Activated CD4-positive, alpha-beta T cell treated with anti-CD3 and anti-CD28 coated beads, Interleukin-2, amount 50 U/mL, for 1 hour (primary cell): Measurements from ENCODE around the gene KCNQ1.

Experiments used
- DNase-seq: peaks from one replicate; pipeline ENCODE4 v3.0.0-alpha.2; 2020

The KCNQ1 gene

DNA sequence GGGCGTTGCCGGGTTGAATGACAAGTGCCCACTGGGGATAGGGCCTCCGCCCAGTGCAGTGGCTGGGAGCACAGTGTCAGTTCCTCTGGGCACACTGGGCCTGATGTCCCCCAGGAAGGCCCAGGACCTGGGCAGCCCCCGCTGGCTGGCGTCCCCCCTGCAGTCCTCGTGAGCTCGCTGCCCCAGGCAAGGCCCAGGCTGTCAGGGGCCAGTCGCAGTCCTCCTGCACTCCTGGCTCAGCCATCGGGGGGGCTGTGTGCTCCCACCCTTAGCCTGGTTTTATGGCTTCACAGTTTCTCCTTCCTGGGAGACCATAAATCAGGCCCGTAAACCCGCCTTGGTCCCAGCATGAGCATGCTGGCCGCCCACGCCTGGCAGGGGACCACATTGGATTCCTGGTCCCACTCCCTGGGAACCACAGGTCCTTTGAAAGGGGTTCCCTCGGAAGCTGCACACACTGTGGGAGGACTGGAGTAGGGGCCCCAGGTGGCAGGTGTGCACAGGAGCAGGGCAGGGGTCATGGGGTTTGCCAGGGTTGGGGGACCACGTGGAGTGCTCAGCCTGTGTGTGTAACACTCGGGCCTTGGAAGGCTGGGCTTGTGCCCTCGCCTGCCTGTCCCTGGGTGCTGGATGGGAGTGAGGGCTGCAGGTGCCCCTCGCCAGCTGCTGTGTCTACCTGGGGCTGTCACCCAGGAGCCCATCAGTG is 141.4 kb downstream of the KCNQ1 start:
- no peak for DNase-seq

DNA sequence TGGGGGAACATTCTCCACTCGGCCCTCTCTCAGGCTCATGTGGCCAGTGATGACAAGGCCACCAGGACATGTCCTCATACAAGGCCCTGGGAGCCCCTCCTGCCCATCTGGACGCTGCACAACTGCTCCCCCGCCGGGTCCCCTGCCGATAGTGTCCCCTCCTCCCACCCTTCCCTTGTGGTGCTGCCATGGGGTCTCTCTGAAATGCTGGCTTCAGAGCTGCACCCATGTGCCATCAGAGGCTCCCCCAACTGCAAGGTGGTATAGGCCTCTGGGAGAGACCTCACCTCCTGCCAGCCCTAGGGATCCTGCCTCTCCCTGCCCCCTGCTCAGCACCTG is 142.0 kb downstream of the KCNQ1 start:
- DNase-seq: no peak

DNA sequence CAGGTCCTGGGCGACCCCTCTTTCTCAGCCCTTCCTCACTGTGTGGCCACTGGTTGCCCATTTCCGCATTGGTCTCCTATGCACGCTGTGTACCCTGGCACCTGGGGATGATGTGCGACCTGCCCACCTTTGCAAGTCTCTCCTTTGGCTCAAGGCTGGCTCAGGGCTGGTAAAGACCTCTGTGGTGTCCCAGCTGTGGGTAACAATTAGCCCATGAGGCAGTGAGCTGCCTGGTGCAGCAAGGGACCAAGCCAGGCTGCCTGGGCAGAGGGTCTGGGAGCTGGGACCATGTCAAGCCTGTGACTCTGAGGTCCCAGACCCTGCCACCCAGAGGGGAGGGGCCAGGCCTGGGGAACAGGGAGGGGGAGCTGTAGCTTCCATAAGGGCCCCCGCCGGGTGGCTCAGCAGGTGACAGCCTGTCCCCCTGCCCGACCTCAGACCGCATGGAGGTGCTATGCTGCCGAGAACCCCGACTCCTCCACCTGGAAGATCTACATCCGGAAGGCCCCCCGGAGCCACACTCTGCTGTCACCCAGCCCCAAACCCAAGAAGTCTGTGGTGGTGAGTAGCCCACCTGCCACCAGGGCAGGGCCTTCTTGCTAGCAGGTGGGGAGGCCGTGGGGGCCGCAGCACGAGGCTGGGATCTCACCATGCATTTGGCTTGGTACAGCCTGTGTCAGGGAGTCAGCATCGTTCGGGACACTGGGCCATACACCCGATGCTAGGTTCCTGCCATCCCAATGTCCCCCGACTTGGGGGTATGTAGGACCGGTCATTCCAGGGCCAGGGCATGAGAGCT is 142.5 kb downstream of the KCNQ1 start:
- DNase-seq: no peak

- DNase-seq: no peak
Observed at GRCh38 chr11:2587976-2588748, 143.4 kb downstream of the KCNQ1 start.

GRCh38 chr11:2588809-2589537 is 144.2 kb downstream of the KCNQ1 start:
- no peak for DNase-seq

- DNase-seq: no peak
Observed at GRCh38 chr11:2589538-2589934, 144.7 kb downstream of the KCNQ1 start.

GRCh38 chr11:2590131-2590964 is 145.5 kb downstream of the KCNQ1 start:
- DNase-seq: no peak

GRCh38 chr11:2590965-2591754 is 146.4 kb downstream of the KCNQ1 start:
- no peak for DNase-seq

DNA sequence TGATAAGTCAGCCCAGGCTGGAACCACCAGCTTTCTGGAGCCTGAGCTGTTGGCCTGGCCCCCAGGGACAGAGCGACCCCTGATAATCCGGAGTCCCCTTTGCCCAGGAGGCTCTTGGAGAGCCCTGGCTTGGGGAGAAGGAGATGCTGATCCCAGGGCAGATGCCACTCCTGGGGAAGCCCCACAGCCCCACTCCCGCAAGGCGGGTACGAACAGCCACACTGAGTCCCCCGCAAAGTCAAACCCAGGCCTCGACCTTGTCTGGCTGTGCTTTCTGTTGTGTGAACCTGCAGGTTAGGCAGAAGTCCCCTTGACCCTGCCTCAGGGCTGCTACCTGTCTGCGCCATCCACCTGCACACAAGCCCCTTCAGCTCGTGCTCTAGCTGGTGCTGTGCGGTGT is 147.0 kb downstream of the KCNQ1 start:
- no peak for DNase-seq

DNA sequence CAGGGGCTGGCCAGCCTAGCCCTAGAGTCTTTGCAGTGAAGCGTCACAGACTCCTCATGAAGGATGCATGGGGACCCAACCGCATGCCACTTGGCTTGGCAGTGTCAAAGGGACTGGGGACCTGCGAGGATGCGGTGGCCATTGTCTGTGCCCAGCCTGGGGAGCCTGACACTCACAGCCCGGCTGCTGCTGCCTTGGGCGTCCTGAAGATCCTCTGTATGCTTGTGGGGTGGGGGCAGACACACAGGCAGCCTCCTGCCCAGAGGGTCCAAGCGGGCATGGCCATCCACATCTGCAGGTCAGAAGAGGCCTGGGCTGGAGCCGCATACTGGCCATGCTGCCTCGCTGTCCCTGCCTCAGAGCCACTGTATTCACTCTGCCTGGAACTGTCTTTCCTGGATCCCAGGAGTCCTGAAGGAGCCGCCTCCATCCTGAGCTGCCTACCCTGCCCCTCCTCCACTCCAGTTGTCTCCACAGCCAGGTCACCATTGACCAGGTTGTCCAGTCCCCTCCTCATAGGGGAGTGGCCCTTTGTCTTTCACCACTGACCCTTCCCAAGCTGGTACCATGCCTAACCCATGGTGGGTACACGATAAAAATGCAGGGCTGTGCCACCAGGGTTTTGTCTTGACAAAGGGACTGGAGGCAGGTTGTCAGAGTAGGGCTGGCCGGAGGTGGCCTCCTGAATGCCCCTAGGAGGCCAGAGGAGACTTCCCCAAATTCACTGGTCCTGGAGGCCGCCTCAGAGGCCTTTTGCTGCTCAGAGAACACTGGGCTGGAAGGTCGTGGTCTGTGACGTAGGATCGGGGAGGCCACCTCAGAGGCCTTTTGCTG is 148.0 kb downstream of the KCNQ1 start:
- DNase-seq: no peak

DNA sequence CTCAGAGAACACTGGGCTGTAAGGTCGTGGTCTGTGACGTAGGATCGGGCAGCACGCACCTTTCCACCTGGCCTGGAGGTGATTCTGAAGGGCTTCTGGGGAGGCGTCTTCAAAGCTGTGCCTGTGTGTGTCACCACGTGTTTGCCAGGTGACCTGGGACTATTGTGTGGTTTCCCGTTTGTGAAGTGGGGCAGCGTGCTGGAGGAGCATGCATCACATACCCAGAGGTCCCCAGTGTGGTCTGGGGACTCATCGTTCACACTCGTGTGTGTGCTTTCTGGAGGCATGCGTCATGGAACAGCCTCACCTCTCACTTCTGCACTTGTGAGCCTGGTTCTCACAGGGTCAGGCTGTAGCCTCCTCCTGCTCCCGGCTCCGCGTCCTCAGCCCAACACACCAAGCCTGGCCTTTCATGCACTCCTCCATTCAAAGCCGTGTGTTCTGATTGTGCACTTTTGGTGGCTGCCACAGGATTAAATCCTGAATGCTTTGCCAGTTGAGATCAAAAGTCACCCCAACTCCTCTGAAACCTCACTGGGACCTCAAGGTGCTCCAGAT is 148.7 kb downstream of the KCNQ1 start:
- DNase-seq: no peak

GRCh38 chr11:2594267-2594666 is 149.5 kb downstream of the KCNQ1 start:
- no peak for DNase-seq

DNA sequence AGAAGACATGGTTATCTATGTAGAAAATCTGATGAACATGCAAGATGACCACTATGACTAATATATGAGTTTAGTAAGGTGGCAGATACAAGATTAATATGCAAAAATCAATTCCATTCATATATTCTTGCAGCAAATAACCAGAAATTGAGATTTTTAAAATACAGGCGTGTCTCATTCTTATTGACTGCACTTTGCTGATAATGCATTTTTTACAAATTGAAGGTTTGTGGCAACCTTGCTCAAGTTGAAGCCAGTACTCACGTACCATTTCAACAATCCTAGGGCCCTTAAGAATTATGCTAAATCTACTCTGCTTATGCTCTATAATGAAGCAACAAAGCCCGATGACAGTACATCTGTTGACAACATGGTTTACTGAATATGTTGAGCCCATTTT is 150.4 kb downstream of the KCNQ1 start:
- DNase-seq: no peak

DNA sequence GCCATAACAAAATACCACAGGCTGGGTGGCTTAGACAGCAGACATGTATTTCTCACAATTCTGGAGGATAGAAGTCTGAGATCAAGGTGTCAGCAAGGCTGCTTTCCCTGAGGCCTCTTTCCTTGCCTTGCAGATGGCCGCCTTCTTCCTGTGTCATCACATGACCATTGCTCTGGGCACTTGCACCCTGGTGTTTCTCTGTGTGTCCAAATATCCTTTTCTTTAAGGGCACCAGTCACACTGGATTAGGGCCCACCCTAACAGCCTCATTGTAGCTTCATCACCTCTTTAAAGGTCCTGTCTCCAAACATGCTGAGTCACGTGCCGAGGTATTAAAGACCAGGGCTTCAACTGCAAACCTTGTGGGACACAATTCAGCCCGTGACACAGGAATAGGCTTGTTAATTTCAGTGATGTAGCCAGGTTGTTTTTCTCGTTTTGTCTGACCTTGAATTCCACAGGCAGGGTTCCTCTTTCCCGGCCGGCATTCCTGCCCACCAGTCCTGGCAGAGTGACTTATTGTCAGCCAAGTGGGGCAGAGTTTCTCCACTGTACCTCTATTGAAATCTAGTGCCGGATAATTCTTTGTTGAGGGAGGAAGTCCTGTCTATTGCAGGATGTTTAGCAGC is 154.9 kb downstream of the KCNQ1 start:
- DNase-seq: no peak

- no peak for DNase-seq
Observed at GRCh38 chr11:2609345-2609744, 164.5 kb downstream of the KCNQ1 start.

DNA sequence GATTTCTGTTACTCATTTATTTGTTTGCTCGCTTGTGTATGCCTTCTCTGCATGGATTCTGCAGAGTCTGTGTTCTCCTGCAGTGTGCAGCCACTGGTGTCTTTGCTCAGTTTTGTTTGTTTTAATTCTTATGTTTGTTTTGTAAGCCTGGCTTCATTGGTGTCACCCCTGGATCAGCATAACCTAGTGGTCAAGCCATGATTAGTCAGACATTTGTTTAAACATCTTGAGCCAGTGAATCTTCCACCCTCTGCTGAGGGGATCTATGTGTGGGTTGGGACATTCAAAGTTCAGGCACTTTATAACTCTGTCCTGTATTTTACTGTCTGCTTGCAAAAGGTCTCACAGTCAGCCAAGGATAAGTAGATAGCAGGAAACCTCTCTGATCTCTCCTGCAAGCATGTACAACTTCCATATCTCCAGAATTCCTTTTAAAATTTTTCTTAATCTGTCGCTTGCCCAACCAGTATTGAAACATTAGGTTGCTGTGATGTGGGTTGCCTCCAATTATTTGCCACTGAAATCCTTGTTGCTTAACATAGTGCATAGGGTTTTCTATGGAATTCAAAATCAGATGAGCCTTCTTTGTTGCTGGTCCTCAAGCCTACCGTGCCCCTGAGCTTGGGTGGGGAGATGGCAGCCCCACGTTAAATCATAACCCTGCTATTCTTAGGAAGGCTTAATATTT is 168.2 kb downstream of the KCNQ1 start:
- DNase-seq: no peak

DNA sequence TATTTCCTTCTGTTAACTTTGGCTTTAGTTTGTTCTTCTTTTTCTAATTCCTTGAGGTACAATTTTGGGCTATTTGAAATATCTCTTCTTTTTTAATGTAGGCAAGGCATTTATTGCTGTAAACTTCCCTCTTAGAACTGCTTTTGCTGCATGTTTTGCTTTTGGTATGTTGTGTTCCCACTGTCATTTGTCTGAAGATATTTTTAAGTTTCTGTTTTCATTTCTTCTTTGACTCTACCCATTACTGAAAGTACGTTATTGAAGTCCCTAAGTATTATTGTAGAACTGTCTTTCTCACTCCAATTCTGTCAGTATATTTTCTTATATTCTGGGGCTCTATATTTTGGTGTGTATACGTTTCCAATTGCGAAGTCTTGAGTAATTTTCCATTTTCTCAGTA is 177.1 kb downstream of the KCNQ1 start:
- no peak for DNase-seq

DNA sequence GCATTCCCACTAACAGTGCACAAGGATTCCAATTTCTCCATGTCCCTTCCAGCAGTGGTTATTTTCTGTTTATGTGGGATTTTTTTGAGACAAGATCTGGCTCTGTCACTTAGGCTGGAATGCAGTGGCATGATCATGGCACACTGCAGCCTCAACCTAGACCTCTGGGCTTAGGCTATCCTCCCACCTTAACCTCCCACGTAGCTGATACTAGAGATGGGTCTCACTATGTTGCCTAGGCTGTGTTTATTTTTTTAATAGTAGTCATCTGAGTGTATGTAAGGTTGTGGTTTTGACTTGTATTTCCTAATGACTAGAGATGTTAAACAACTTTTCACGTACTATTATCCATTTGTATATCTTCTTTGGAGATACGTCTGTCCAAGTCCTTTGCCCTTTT is 180.4 kb downstream of the KCNQ1 start:
- no peak for DNase-seq

DNA sequence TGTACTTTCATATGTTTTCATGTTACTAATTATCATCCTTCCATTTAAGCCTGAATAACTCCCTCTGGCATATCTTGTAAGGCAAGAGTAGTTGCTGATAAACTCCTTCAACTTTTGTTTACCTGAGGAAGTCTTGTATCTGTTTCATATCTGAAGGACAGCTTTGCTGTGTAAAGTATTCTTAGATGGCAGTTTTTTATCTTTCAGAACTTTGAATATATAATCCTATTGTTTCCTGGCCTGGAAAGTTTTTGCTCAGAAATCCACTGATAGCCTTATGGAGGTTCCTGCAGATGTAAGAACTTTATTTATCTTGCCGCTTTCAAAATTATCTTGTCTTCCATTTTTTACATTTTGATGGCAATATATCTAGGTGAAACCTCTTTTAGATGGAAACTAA is 185.9 kb downstream of the KCNQ1 start:
- DNase-seq: no peak
